Adrenal gland (tissue), 12 donors: ENCODE data around the gene ADGRB2. TPM values are rescaled to one million over a fixed set of nuclear protein-coding genes. Genes with fewer than 3 reads are reported as not detected.

Source experiments
- DNase-seq, 7 donors: peaks; one replicate each; pipeline ENCODE4 v3.0.0-alpha.2; 2019 to 2020
- H3K27ac ChIP-seq, 5 donors: fragments of 200-600 bp; sonication (generic) in 4 of 5; 1 replicate in 3 of 5; 2 replicates in 2 of 5; pipeline versions ENCODE4 v1.5.1 to v1.8.0; 2016 to 2020; ENCODE audit warnings: mild to moderate bottlenecking in 1 of 5
- H3K27me3 ChIP-seq: fragments of 200-600 bp; 2 replicates; pipeline ENCODE4 v1.8.0; 2021
- H3K36me3 ChIP-seq, 2 donors: fragments of 200-600 bp; replicated peaks in 1 of 2; 1 replicate in 1 of 2; 2 replicates in 1 of 2; pipeline versions ENCODE4 v1.5.1 to v1.8.0; 2018 to 2022
- H3K4me1 ChIP-seq, 2 donors: fragments of 200-600 bp; replicated peaks in 1 of 2; 1 replicate in 1 of 2; 2 replicates in 1 of 2; pipeline versions ENCODE4 v1.5.1 to v1.8.0; 2018 to 2021
- H3K4me3 ChIP-seq, 4 donors: fragments of 200-600 bp; sonication (generic) in 3 of 4; one replicate each; pipeline ENCODE4 v1.5.1; 2016 to 2018
- H3K9me3 ChIP-seq, 3 donors: fragments of 200-600 bp; sonication (generic) in 1 of 3; replicated peaks in 1 of 3; 1 replicate in 2 of 3; 2 replicates in 1 of 3; pipeline versions ENCODE4 v1.5.1 to v1.8.0; 2016 to 2021
- POLR2A ChIP-seq, 2 donors: fragments of 450-650 bp; IDR thresholded peaks; one replicate each; pipeline ENCODE4 v1.6.1; 2017; ENCODE audit warnings: antibody characterized with exemption in 2 of 2, mild to moderate bottlenecking in 2 of 2, moderate library complexity in 1 of 2
- WGBS, 4 donors: extraction: QIAGEN DNeasy Blood & Tissue Kit in 2 of 4; methylation state at CpG; one replicate each; pipeline versions ENCODE4 v1.1.5 to v1.1.7; 2013 to 2017; 5-methylcytosine and 5-hydroxymethylcytosine counted together
- intact Hi-C, 2 donors: fragments of 100-400 bp; cut with DNase I; formaldehyde crosslinking; loops; one replicate each; pipeline versions ENCODE4 v1.14.1 to v1.15.0; 2022 to 2023
- polyA plus RNA-seq, 3 donors: library from polyadenylated mRNA; stranded (reverse); fragments of 200-250 nt in 2 of 3; fragments of 350-450 nt in 1 of 3; fragmentation: Illumina TruSeq in 1 of 3; extraction: RNeasy Lipid Tissue Mini Kit (QIAGEN cat#74804) in 1 of 3; gene quantifications; one replicate each; pipeline ENCODE4 v1.2.3, GENCODE V29; 2013 to 2014
- total RNA-seq, 9 donors: library from RNA; depleted of rRNA in 4 of 9; stranded (reverse); fragments of >200 nt in 4 of 9; fragments of 120-200 nt in 1 of 9; fragmentation: NEBNext Ultra II Directional in 1 of 9; extraction: Animal tissue kit (Norgen Biotek cat#: 25700) in 1 of 9; gene quantifications; one replicate each; pipeline versions ENCODE4 v1.1.0 to v1.2.4, GENCODE V29; 2013 to 2023
- TF ChIP-seq, protein P1 (sequence below), 6 experiments: fragments of 450-650 bp in 4 of 6; fragments of 200-600 bp in 2 of 6; sonication (generic) in 1 of 6; IDR thresholded peaks; 1 replicate in 5 of 6; 2 replicates in 1 of 6; pipeline versions ENCODE4 v1.5.1 to v1.8.0; 2016 to 2021; ENCODE audit warnings: antibody characterized with exemption in 6 of 6, mild to moderate bottlenecking in 2 of 6, moderate library complexity in 1 of 6
- donor health status: healthy with polysubstance abuse.
- donor health status: Bipolar disorder and iron deficiency.
- donor health status: DM: yes; HTN: yes; CAD: no.
- donor health status: DM: no; HTN: no; CAD: no.
- donor health status: DM: no; HTN: no; CAD: no.
- donor health status: DM: yes; HTN: yes; CAD: no.

The ADGRB2 gene
- total and polyA plus RNA-seq, 12 donors, result 1.8 to 57.3 (median 5.1) TPM

DNA sequence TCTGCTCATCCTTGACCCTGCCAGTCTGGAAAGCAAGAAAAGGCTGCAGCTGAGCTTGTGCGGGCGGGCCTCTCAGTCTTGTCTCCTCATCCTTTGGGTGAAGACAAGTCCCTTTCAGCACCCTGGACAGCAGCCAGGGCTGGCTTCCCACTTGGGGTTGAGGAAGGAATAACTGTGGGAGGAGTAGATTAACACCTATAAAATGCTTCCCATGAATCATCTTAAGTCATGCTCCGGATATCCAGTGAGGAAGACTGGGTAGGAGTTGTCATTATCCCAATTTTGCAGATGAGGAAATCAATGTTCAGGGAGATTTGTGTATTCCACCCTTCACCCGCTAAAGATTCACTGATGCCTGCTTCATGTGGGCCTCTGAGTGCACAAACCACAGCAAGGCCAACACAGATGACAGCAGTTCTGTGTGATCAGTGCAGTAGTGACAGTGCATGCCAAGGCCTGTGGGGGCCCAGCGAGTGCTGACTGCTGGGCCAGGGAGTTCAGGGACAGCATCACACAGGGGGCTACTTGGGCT lies 40.2 kb downstream of the ADGRB2 start:
- H3K4me3 ChIP-seq, result no peak overlapping the region
- H3K27ac ChIP-seq, result no peak overlapping the region
- 54 to 65% (median 61%) methylated on average over 5 of the region's 5 CpGs for WGBS, 4 donors
- H3K36me3 ChIP-seq, result no peaks in the 10 kb centered on the region
- H3K4me1 ChIP-seq, result no peaks in the 10 kb centered on the region
- no peak for TF ChIP-seq POLR2A (IDR thresholded peaks at IDR 0.05)
- DNase-seq, result peak; percentile 61 to 79 (median 69)
- intact Hi-C loops, result no loop called here
- no peaks in the 10 kb centered on the region for H3K9me3 ChIP-seq
- H3K27me3 ChIP-seq, result no peaks in the 10 kb centered on the region

DNA sequence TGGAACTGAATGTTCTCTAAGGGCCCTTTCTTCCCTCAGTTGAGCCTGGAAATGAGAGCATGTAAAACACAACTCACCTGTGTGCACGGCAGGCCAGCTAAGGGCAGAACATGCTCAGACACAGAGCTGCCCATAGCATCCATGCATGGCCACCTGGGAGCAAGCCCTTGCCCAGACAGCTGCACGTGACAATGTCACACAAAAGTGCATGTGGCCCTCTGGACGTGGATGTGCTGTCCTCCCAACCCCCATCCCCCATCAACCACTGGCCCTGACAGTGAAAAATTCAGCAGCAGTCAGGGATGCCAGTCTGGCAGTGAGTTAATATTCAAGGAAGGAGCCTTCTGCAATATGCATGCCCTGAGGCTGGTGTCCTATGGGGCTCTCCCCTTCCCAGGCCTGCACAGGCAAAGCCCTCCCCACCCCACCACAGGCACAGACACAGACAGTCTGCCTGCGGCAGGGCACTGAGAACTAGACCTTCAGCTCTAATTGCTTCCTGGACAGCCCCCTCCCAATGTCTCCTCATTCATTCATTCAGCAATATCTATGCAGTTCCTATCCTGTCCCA lies 45.7 kb downstream of the ADGRB2 start:
- no peaks in the 10 kb centered on the region for H3K27me3 ChIP-seq
- H3K36me3 ChIP-seq, result no peaks in the 10 kb centered on the region
- intact Hi-C loops, result loop anchor here in 1 of 2 donors (10.0 kb wide), 1 partner anchor 54 kb away; no protein-coding TSS in a partner anchor
- no peak overlapping the region for H3K4me3 ChIP-seq
- H3K9me3 ChIP-seq, result no peaks in the 10 kb centered on the region
- DNase-seq, result no peak
- H3K27ac ChIP-seq, result no peak overlapping the region
- WGBS, 4 donors, result 60 to 73% (median 70%) methylated on average over 1 to 4 of the region's 4 CpGs
- H3K4me1 ChIP-seq, result peaks cover 21 to 23% of the 10 kb centered on the region in 2 donors
- TF ChIP-seq, protein P1, sequence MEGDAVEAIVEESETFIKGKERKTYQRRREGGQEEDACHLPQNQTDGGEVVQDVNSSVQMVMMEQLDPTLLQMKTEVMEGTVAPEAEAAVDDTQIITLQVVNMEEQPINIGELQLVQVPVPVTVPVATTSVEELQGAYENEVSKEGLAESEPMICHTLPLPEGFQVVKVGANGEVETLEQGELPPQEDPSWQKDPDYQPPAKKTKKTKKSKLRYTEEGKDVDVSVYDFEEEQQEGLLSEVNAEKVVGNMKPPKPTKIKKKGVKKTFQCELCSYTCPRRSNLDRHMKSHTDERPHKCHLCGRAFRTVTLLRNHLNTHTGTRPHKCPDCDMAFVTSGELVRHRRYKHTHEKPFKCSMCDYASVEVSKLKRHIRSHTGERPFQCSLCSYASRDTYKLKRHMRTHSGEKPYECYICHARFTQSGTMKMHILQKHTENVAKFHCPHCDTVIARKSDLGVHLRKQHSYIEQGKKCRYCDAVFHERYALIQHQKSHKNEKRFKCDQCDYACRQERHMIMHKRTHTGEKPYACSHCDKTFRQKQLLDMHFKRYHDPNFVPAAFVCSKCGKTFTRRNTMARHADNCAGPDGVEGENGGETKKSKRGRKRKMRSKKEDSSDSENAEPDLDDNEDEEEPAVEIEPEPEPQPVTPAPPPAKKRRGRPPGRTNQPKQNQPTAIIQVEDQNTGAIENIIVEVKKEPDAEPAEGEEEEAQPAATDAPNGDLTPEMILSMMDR (IDR thresholded peaks at IDR 0.05), result no peak
- no peak for TF ChIP-seq POLR2A (IDR thresholded peaks at IDR 0.05)

DNA sequence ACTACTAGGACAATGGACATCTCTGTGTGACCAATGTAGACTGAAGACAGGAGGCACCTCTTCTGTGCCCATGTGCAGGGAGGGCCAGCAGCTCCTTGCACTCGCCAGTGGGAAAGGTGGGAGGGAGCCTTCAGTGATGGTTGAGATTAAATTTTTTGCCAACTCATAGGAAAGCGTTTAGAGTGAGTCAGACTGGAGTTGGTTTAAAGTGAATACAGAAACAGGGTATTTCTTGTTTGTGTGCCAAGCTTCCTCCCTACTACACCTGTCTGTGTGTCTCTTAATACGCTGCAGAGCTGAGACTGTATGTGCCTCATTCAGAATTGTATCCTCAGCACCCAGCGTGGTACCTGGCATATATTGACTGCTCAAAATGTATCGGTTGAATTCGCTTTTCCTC lies 46.8 kb downstream of the ADGRB2 start:
- 76 to 81% (median 78%) methylated on average over 6 of the region's 6 CpGs for WGBS, 4 donors
- H3K27ac ChIP-seq, result no peak overlapping the region
- H3K27me3 ChIP-seq, result no peaks in the 10 kb centered on the region
- TF ChIP-seq, protein P1 (IDR thresholded peaks at IDR 0.05), result no peak
- no peak for TF ChIP-seq POLR2A (IDR thresholded peaks at IDR 0.05)
- no peaks in the 10 kb centered on the region for H3K36me3 ChIP-seq
- no peaks in the 10 kb centered on the region for H3K9me3 ChIP-seq
- no peak for DNase-seq
- intact Hi-C loops, result loop anchor here in 1 of 2 donors (10.0 kb wide), 1 partner anchor 53 kb away; no protein-coding TSS in a partner anchor
- no peak overlapping the region for H3K4me3 ChIP-seq
- peaks cover 22 to 32% of the 10 kb centered on the region in 2 donors for H3K4me1 ChIP-seq

DNA sequence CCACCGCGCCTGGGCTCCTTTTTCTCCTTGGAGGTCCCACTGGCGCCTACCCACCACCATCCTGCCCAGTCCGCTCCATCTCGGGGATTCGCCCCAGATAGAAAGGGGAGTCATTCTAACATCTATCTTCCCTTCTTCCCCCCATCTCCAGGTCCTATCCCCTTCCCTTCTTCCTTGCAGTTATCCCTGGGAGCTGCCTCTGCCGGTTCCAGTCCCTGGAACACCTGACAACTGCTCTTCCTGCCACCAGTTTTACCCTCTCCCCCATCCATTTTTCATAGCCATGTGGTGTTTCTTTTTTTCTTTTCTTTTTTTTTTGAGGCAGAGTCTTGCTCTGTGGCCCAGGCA lies 48.3 kb downstream of the ADGRB2 start:
- intact Hi-C loops, result loop anchor here in 1 of 2 donors (10.0 kb wide), 1 partner anchor 51 kb away; no protein-coding TSS in a partner anchor
- TF ChIP-seq, protein P1 (IDR thresholded peaks at IDR 0.05), result peak in 2 of 6 experiments; percentile 3 to 15
- TF ChIP-seq POLR2A (IDR thresholded peaks at IDR 0.05), result no peak
- H3K9me3 ChIP-seq, result no peaks in the 10 kb centered on the region
- peak overlapping the region in 1 of 4 donors; percentile 35 for H3K4me3 ChIP-seq
- no peaks in the 10 kb centered on the region for H3K27me3 ChIP-seq
- DNase-seq, result no peak
- H3K36me3 ChIP-seq, result no peaks in the 10 kb centered on the region
- H3K27ac ChIP-seq, result peak overlapping the region in 2 of 5 donors; percentile 96 to 97
- H3K4me1 ChIP-seq, result peaks cover 26 to 38% of the 10 kb centered on the region in 2 donors
- 4 to 16% (median 9%) methylated on average over 7 of the region's 7 CpGs for WGBS, 4 donors
